ENCODE data around the gene LACTB.

The LACTB gene

DNA sequence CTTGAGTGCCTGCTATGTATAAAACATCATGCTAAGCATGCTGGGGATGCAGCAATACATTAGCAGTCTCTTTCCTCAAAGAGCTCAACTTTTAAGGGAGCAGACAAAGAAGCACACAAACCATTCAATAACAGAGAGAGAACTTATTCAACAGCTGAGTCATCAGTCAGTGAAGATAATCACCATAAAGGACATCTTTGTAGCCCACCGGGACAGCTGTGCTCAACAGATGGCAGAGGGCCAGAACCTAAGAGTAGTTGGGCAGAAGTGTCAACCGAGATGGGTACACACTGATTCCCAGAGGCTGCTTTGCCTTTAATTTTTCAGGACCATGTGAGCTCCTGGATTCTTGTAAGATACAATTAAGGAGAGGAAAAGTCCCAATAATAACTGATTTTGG lies 63.5 kb downstream of the LACTB start:
- H3K4me3 ChIP-seq (ENCODE audit: low read depth, low read length) = no peak overlapping the region
- TF ChIP-seq, protein P1, sequence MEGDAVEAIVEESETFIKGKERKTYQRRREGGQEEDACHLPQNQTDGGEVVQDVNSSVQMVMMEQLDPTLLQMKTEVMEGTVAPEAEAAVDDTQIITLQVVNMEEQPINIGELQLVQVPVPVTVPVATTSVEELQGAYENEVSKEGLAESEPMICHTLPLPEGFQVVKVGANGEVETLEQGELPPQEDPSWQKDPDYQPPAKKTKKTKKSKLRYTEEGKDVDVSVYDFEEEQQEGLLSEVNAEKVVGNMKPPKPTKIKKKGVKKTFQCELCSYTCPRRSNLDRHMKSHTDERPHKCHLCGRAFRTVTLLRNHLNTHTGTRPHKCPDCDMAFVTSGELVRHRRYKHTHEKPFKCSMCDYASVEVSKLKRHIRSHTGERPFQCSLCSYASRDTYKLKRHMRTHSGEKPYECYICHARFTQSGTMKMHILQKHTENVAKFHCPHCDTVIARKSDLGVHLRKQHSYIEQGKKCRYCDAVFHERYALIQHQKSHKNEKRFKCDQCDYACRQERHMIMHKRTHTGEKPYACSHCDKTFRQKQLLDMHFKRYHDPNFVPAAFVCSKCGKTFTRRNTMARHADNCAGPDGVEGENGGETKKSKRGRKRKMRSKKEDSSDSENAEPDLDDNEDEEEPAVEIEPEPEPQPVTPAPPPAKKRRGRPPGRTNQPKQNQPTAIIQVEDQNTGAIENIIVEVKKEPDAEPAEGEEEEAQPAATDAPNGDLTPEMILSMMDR (IDR thresholded peaks at IDR 0.05; ENCODE audit: borderline replicate concordance, insufficient read depth, low read depth, low read length) = no peak

DNA sequence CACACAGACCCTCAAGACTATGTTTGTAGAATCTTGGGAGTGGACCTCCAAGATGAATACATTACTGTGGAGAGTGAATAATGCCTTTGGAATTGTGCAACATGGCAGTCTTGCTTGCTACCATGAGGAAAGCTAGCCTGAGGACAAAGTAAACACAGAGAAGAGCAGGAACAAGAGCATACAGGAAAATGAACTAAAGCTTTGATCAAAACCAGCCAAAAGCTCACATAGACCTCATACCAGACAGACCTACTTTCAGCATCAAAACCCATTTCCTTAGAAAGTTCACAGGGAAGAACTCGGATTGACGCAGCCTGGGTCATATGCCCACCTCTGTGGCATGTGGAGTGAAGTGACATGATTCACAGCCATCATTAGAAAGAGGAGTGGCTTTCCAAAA lies 64.4 kb downstream of the LACTB start:
- no peak overlapping the region for H3K4me3 ChIP-seq (ENCODE audit: low read depth, low read length)
- TF ChIP-seq, protein P1 (IDR thresholded peaks at IDR 0.05; ENCODE audit: borderline replicate concordance, insufficient read depth, low read depth, low read length) = no peak

DNA sequence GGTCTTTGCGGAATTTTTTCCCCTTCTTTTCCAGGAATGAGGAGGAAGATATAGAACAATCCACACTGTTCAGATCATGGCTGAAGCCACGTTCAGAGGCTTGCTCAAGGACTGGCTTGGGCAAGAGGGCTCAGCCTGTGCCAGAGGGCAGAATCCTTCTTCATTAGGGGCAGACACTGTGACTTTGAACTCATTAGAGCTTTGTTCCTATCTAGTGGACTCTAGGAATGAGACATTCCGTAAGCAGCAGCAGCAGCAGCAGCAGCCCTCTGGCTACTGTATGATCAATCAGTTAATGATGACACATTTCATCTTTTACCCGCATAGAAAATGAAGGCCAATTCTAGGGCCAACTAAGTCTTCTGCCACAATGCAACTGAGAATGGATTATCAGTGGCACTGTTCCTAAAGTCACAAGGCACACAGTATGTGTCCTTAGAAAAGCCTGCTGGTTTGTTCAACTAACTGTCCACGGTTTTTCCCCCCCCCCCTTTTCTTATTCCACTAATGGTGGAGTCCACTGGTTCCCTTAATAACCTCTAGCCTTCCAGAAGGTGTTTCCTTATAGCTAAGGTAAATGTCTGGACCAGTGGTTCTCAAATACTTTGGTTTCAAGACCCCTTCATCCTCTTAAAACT lies 66.0 kb downstream of the LACTB start:
- H3K4me3 ChIP-seq (ENCODE audit: low read depth, low read length) = no peak overlapping the region
- TF ChIP-seq, protein P1 (IDR thresholded peaks at IDR 0.05; ENCODE audit: borderline replicate concordance, insufficient read depth, low read depth, low read length) = no peak

DNA sequence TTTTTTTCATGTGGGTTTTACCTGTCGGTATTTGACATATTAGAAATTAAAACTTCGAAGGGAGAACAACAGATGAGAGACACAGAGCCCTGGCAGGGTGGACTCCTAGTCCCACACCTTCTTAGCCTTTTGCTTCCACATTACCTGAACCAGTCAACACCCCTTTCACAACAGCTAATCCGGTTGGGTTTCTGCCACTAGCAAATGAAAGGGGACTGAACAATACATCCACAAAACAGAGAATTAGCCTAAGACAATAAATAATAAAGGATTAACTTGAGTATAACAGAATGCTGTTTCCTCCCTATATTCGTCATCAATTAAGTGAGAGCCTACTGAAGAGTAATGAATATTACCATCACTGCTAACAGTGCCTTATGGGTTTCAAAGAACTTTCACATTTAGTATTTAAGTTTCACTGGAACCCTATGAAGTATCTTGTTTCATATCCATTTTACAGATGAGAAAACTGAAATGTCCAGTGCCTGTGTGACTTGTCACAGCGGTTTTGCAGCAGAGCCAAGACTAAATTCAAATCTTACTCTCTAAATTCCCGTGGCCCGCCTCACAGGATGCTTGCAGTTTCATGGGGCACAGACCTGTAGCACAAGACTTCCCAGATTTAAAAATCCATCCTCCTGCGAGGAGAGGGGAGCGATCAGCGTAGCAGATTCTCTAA lies 66.7 kb downstream of the LACTB start:
- peak overlapping the region; percentile 66 for H3K4me3 ChIP-seq (ENCODE audit: low read depth, low read length)
- TF ChIP-seq, protein P1 (IDR thresholded peaks at IDR 0.05; ENCODE audit: borderline replicate concordance, insufficient read depth, low read depth, low read length) = no peak

DNA sequence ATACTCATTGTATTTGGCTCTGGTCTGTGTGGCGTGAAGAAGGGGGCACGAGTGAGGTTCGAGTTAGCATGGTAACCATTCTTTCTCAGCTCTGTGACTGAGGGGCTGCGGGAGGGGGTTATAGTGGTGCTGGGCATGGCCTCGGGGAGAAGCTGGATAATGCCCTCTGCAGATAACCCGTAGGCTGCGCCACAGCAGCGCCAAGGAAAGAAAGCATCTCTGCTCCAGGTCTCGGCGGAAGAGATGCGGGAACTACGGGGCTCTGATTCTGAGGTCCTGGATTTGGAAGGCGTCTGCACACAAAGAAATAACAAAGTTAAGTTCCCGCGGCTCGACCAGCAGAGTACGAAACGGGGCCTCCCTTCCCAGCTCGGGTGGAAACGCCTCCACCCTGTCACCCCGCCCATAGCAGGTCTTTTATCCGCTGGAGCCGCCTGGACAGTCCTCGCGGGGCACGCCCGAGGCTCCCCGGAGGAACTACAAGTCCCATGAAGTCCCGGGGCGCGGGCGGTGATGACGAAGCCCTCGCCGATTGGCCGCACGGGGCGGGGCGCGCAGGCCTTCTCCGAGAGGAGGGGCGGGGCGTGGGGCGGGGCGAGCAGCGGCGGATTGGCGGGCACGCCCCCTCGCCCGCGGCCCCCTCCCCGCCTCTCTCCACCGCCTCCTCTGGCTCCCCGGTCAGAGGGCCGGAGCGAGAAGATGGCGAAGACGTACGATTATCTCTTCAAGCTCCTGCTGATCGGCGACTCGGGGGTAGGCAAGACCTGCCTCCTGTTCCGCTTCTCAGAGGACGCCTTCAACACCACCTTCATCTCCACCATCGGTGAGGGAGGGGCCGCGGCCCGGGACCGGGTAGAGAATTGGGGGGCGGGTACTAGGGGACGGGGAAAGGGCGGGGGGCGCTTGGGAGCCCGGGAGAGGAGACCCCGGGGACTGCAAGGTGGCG lies 67.5 kb downstream of the LACTB start, which contains the start of gene RAB8B:
Gene RAB8B (plus strand): TSS at position 681 of the 946 bp plus-strand sequence. CDS start 19 bp downstream, at position 700.
- TF ChIP-seq, protein P1 (IDR thresholded peaks at IDR 0.05; ENCODE audit: borderline replicate concordance, insufficient read depth, low read depth, low read length) = no peak
- peak within 1 kb of the TSS; percentile 66 for H3K4me3 ChIP-seq (ENCODE audit: low read depth, low read length)

DNA sequence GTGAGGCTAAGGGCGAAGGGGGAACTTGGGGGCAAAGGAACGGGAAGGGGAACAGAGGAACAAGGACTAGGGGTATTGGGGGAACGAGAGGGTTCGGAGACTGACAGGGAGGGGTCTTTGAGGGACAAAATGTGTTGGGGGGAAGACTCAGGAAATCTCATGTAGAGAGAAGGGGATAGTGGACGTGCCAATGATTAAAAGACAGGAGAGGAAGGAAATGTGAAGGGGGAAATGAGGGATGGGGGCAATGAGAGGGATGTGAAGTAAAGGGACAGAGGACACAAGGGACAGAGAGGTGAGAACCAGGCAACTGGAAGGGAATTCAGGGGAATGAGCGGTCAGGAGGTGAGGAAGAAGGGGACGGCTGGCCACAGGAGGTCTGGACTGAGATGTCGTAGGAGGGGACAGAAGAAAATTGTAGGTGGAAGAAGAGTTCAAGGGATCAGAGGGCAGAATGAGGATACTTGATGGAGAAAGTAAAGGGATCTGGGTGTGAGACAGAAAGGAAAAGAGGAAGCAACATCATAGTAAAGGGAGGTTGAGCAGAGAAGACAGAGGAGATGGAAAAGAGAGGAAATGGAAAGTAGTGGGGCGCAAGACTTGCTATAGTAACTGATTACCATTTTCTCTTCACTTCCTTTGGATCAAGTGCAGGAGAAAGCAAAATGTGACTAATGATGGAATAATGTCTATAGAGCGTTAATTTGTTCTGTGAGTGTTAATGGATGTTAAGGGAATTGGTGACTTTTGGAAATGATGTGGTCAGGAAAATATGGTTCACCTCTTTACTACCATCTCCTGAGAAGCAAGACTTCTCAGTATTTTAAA lies 68.5 kb downstream of the LACTB start:
- H3K4me3 ChIP-seq (ENCODE audit: low read depth, low read length) = peak overlapping the region; percentile 65
- TF ChIP-seq, protein P1 (IDR thresholded peaks at IDR 0.05; ENCODE audit: borderline replicate concordance, insufficient read depth, low read depth, low read length) = no peak

Measured in GM12875 (cell line).